Liver (tissue), 9 donors: Measurements from ENCODE around the gene RSPO4. TPM values are rescaled to one million over a fixed set of nuclear protein-coding genes. Genes with fewer than 3 reads are reported as not detected.

Experiments used
- DNase-seq: peaks from one replicate; pipeline ENCODE4 v3.0.0-alpha.2; 2017; ENCODE audit warnings: low spot score
- H3K27ac ChIP-seq, 2 donors: one replicate each; pipeline ENCODE4 v1.7.0; 2013; ENCODE audit warnings: inconsistent platforms in 2 of 2, low read length in 2 of 2, control low read depth in 1 of 2, low read depth in 1 of 2, mild to moderate bottlenecking in 1 of 2
- H3K27me3 ChIP-seq, 4 donors: one replicate each; pipeline versions ENCODE4 v1.6.1 to v1.7.0; 2013; ENCODE audit warnings: low read length in 3 of 4, inconsistent platforms in 1 of 4, mild to moderate bottlenecking in 1 of 4, moderate library complexity in 1 of 4; ENCODE audit not compliant: control insufficient read depth in 4 of 4, insufficient read depth in 4 of 4
- H3K36me3 ChIP-seq, 4 donors: one replicate each; pipeline versions ENCODE4 v1.6.1 to v1.7.0; 2013; ENCODE audit warnings: low read length in 3 of 4, mild to moderate bottlenecking in 3 of 4, low read depth in 1 of 4, moderate library complexity in 1 of 4; ENCODE audit not compliant: control insufficient read depth in 4 of 4, insufficient read depth in 3 of 4
- H3K4me1 ChIP-seq, 4 donors: one replicate each; pipeline versions ENCODE4 v1.6.1 to v1.7.0; 2013; ENCODE audit warnings: low read length in 3 of 4, mild to moderate bottlenecking in 3 of 4, moderate library complexity in 1 of 4; ENCODE audit not compliant: control insufficient read depth in 4 of 4, insufficient read depth in 4 of 4
- H3K4me3 ChIP-seq, 3 donors: one replicate each; pipeline versions ENCODE4 v1.6.1 to v1.7.0; 2013; ENCODE audit warnings: low read length in 3 of 3, control low read depth in 1 of 3, low read depth in 1 of 3, mild to moderate bottlenecking in 1 of 3
- H3K9ac ChIP-seq, 2 donors: one replicate each; pipeline ENCODE4 v1.7.0; 2013; ENCODE audit warnings: low read length in 2 of 2, mild to moderate bottlenecking in 2 of 2, moderate library complexity in 2 of 2, control low read depth in 1 of 2, low read depth in 1 of 2
- H3K9me3 ChIP-seq, 4 donors: one replicate each; pipeline versions ENCODE4 v1.6.1 to v1.7.0; 2013; ENCODE audit warnings: low read length in 3 of 4; ENCODE audit not compliant: control insufficient read depth in 4 of 4
- ATF3 ChIP-seq: IDR thresholded peaks from 2 replicates; pipeline ENCODE4 v1.6.1; 2016; ENCODE audit warnings: antibody characterized with exemption
- CTCF ChIP-seq: fragments of 150-350 bp; IDR thresholded peaks from 2 replicates; pipeline ENCODE4 v1.5.1; 2017; ENCODE audit warnings: improper control_type of control experiment, low read depth, low read length; ENCODE audit not compliant: missing input control
- GABPA ChIP-seq, 2 donors: IDR thresholded peaks in 1 of 2; conservative IDR thresholded peaks in 1 of 2; 2 replicates each; pipeline ENCODE4 v1.6.1; 2016; ENCODE audit warnings: antibody characterized with exemption in 2 of 2, mild to moderate bottlenecking in 1 of 2, moderate library complexity in 1 of 2
- HNF4A ChIP-seq, 2 donors: conservative IDR thresholded peaks; 2 replicates each; pipeline ENCODE4 v1.6.1; 2016; ENCODE audit warnings: antibody characterized with exemption in 2 of 2, mild to moderate bottlenecking in 2 of 2
- HNF4G ChIP-seq: IDR thresholded peaks from 2 replicates; pipeline ENCODE4 v1.6.1; 2016; ENCODE audit warnings: antibody characterized with exemption
- JUND ChIP-seq, 2 donors: IDR thresholded peaks; 2 replicates each; pipeline ENCODE4 v1.6.1; 2016; ENCODE audit warnings: antibody characterized with exemption in 2 of 2
- MAX ChIP-seq: IDR thresholded peaks from 2 replicates; pipeline ENCODE4 v1.6.1; 2016; ENCODE audit warnings: antibody characterized with exemption
- NR2F2 ChIP-seq: IDR thresholded peaks from 2 replicates; pipeline ENCODE4 v1.6.1; 2016; ENCODE audit warnings: antibody characterized with exemption
- RAD21 ChIP-seq, 2 donors: IDR thresholded peaks; 2 replicates each; pipeline ENCODE4 v1.6.1; 2016; ENCODE audit warnings: antibody characterized with exemption in 2 of 2, mild to moderate bottlenecking in 2 of 2
- REST ChIP-seq: IDR thresholded peaks from 2 replicates; pipeline ENCODE4 v1.6.1; 2016; ENCODE audit warnings: antibody characterized with exemption, mild to moderate bottlenecking
- RXRA ChIP-seq, 2 donors: IDR thresholded peaks; 2 replicates each; pipeline ENCODE4 v1.6.1; 2017 to 2018; ENCODE audit warnings: antibody characterized with exemption in 2 of 2, mild to moderate bottlenecking in 1 of 2
- SP1 ChIP-seq: IDR thresholded peaks from 2 replicates; pipeline ENCODE4 v1.6.1; 2018; ENCODE audit warnings: antibody characterized with exemption, mild to moderate bottlenecking
- TAF1 ChIP-seq: conservative IDR thresholded peaks from 2 replicates; pipeline ENCODE4 v1.6.1; 2016; ENCODE audit warnings: antibody characterized with exemption, mild to moderate bottlenecking
- YY1 ChIP-seq: IDR thresholded peaks from 2 replicates; pipeline ENCODE4 v1.6.1; 2016; ENCODE audit warnings: antibody characterized with exemption, mild to moderate bottlenecking
- ZBTB33 ChIP-seq: IDR thresholded peaks from 2 replicates; pipeline ENCODE4 v1.6.1; 2016; ENCODE audit warnings: antibody characterized with exemption
- WGBS: extraction: QIAGEN DNeasy Blood & Tissue Kit; methylation state at CpG from one replicate; pipeline ENCODE4 v1.1.7; 2013; 5-methylcytosine and 5-hydroxymethylcytosine counted together
- polyA plus RNA-seq, 2 donors: library from polyadenylated mRNA; stranded (reverse) in 1 of 2; unstranded in 1 of 2; fragments of 200-250 nt in 1 of 2; fragments of >200 nt in 1 of 2; fragmentation: Nextera tagmentation in 1 of 2; extraction: Ambion mirVana in 1 of 2; gene quantifications; one replicate each; pipeline versions ENCODE4 v1.2.1 to v1.2.3, GENCODE V29; 2013 to 2015
- total RNA-seq, 2 donors: library from RNA; depleted of rRNA; stranded (reverse); fragments of >200 nt; gene quantifications; one replicate each; pipeline ENCODE4 v1.2.3, GENCODE V29; 2014
- donor health status: healthy.
- donor health status: healthy.
- donor health status: healthy.
- donor health status: healthy.
- donor health status: healthy.

Gene RSPO4
- total and polyA plus RNA-seq, 4 donors = not detected

- TF ChIP-seq RAD21 (IDR thresholded peaks at IDR 0.05) (no peak), NR2F2 (no peak), MAX (no peak), RXRA (IDR thresholded peaks at IDR 0.05) (no peak), GABPA (IDR thresholded peaks at IDR 0.05 in 1 of 2, conservative IDR thresholded peaks at IDR 0.05 in 1 of 2) (no peak), ZBTB33 (no peak), TAF1 (no peak), SP1 (no peak), CTCF (no peak), JUND (IDR thresholded peaks at IDR 0.05) (no peak), YY1 (no peak), HNF4G (no peak), ATF3 (no peak), REST (no peak), HNF4A (conservative IDR thresholded peaks at IDR 0.05) (no peak)
- Histone ChIP-seq H3K27me3 (peaks cover 2 to 5% (median 3%) of the 10 kb centered on the region in 4 donors), H3K27ac (no peak overlapping the region), H3K9ac (no peak overlapping the region), H3K4me1 (peaks cover 0 to 6% (median 3%) of the 10 kb centered on the region in 4 donors), H3K36me3 (no peaks in the 10 kb centered on the region), H3K9me3 (no peaks in the 10 kb centered on the region), H3K4me3 (no peak overlapping the region)
- no peak for DNase-seq
- 83% methylated on average over 6 of the region's 6 CpGs for WGBS
Observed at GRCh38 chr20:998231-998830, 3.8 kb downstream of the RSPO4 start.

- H3K36me3 ChIP-seq = no peaks in the 10 kb centered on the region
- H3K27me3 ChIP-seq = no peaks in the 10 kb centered on the region
- no peak overlapping the region for H3K4me3 ChIP-seq
- 85% methylated on average over 6 of the region's 6 CpGs for WGBS
- H3K9ac ChIP-seq = no peak overlapping the region
- no peak for DNase-seq
- H3K4me1 ChIP-seq = peaks cover 0 to 6% (median 2%) of the 10 kb centered on the region in 4 donors
- H3K9me3 ChIP-seq = no peaks in the 10 kb centered on the region
- H3K27ac ChIP-seq = no peak overlapping the region
- no peak for TF ChIP-seq ATF3
- TF ChIP-seq CTCF = no peak
Observed at GRCh38 chr20:997486-997885, 4.6 kb downstream of the RSPO4 start.
